GM18511 (cell line): ENCODE data around the gene SLC11A1.

Source experiments
- ATAC-seq: cut with Tn5 transposase; IDR thresholded peaks from one replicate; pipeline ENCODE4 v1.9.1; 2021; ENCODE audit warnings: mild to moderate bottlenecking, moderate library complexity; ENCODE audit not compliant: unreplicated experiment

The SLC11A1 gene

GRCh38 chr2:218403810-218404209 is 21.7 kb downstream of the SLC11A1 start:
- ATAC-seq, result no peak

- ATAC-seq, result no peak
These were observed 22.4 kb downstream of the SLC11A1 start for GRCh38 chr2:218404351-218405085.

DNA sequence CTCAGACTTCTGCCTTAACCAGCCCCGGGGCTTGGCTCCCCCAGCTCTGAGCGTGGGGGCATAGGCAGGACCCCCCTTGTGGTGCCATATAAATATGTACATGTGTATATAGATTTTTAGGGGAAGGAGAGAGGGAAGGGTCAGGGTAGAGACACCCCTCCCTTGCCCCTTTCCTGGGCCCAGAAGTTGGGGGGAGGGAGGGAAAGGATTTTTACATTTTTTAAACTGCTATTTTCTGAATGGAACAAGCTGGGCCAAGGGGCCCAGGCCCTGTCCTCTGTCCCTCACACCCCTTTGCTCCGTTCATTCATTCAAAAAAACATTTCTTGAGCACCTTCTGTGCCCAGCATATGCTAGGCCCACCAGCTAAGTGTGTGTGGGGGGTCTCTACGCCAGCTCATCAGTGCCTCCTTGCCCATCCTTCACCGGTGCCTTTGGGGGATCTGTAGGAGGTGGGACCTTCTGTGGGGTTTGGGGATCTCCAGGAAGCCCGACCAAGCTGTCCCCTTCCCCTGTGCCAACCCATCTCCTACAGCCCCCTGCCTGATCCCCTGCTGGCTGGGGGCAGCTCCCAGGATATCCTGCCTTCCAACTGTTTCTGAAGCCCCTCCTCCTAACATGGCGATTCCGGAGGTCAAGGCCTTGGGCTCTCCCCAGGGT is 23.1 kb downstream of the SLC11A1 start:
- ATAC-seq, result no peak

DNA sequence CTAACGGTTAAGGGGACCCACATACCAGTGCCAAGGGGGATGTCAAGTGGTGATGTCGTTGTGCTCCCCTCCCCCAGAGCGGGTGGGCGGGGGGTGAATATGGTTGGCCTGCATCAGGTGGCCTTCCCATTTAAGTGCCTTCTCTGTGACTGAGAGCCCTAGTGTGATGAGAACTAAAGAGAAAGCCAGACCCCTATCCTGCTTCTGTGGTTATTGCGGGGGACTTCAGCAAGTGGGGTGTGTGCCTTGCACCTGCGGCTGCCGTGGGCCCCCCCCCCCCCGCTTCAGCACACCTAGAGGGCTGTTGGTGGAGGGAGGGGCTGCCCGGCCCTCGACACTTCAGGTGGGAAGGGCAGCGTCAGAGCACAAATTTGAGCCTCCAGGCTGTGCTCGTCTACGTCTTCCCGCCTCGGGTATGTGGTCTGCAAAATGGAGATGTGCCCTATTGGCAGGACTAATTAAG is 23.7 kb downstream of the SLC11A1 start:
- ATAC-seq, result peak; percentile 31

GRCh38 chr2:218406209-218406948 is 24.3 kb downstream of the SLC11A1 start:
- peak; percentile 80 for ATAC-seq

- peak; percentile 9 for ATAC-seq
These were observed 25.0 kb downstream of the SLC11A1 start for GRCh38 chr2:218406949-218407618.

- ATAC-seq, result no peak
These were observed 25.6 kb downstream of the SLC11A1 start for GRCh38 chr2:218407717-218408116.

- no peak for ATAC-seq
These were observed 36.2 kb downstream of the SLC11A1 start for GRCh38 chr2:218418321-218418716.

DNA sequence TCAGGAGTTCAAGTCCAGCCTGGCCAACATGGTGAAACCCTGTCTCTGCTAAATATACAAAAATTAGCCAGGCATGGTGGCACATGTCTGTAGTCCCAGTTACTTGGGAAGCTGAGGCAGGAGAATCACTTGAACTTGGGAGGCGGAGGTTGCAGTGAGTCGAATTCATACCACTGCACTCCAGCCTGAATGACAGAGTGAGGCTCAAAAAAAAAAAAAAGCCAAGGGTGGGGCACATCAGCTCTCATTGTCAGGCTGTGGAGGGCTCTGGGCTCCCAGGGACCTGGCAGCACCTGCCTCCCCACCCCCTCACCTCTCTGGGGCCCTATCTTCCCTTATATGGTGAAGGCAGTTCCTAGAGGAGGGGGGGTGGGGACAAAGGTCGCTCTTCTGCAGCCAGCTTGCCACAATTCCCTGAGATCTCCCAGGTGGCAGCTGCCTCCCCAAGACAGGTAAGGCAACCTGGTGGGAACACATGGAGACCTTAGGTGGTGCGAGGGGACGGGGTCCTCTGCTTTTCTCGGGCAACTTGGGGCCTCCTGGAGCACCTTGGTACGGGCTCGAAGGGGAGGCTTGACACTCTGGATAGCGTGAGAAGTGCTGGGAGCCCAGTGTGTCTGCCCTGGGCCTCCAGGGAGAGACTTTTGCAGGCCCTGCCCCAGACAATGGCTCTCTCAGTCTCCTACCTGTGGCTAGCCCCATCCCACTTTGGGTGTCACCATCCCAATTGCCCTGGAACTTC is 36.8 kb downstream of the SLC11A1 start, which contains the start of gene VIL1:
Gene VIL1 (plus strand): TSS at position 407 of the 742 bp plus-strand sequence. CDS start 4,656 bp downstream, outside the sequence.
- no peak for ATAC-seq

- ATAC-seq, result no peak
These were observed 37.6 kb downstream of the SLC11A1 start for GRCh38 chr2:218419630-218420216.

DNA sequence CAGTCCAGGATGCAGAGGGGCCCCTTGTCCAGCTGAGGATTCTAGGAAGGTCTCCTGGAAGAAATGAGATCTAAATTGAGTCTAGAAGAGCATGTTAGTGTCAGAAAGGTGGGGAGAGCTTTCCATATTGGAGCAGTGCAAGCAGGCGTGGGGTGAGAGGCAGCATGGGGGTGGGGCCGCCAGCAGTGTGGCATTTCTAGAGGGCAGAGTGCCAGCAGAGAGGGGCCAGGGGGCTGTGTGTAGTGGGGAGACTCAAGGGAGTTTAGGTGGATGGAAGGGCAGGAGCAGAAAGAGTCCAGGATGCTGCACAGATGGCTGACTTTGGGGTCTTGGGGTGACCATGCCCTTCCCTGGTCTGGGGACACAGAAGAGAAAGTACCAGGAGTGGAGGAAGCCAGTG is 39.0 kb downstream of the SLC11A1 start:
- no peak for ATAC-seq

- no peak for ATAC-seq
These were observed 40.5 kb downstream of the SLC11A1 start for GRCh38 chr2:218422403-218423086.

DNA sequence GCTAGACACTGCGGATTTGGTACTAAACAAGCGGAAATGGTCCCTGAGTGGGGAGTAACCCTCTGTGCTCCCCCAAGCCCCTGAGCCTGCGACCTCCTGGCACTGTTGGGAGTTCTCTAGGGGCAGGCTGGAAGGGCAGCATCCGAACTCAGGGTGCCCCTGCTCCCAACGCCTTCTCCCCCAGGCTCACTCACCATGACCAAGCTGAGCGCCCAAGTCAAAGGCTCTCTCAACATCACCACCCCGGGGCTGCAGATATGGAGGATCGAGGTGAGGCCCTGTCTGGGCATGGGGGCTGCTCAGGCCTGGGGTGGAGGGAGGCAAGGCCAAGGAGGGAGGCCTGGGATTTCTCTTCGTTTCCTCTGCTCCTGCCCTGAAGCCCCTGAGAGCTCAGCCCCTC is 41.5 kb downstream of the SLC11A1 start:
- ATAC-seq, result no peak

- no peak for ATAC-seq
These were observed 43.5 kb downstream of the SLC11A1 start for GRCh38 chr2:218425531-218425930.

DNA sequence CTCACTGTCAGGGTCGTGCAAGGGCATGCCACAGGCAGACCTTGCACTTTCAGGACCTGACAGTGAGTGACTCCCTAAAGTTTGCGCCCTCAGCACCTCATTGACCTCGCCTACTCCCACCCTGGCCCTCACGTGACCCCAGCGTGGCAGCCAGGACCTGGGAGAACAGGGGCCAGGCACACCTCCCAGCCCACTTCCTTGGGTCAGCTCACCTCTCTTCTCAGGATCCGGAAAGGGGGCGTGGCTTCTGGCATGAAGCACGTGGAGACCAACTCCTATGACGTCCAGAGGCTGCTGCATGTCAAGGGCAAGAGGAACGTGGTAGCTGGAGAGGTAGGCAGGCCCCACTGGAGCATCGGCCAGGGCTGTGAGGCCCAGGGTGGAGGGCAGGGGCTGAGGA is 45.7 kb downstream of the SLC11A1 start:
- no peak for ATAC-seq

GRCh38 chr2:218428846-218429558 is 46.9 kb downstream of the SLC11A1 start:
- no peak for ATAC-seq

DNA sequence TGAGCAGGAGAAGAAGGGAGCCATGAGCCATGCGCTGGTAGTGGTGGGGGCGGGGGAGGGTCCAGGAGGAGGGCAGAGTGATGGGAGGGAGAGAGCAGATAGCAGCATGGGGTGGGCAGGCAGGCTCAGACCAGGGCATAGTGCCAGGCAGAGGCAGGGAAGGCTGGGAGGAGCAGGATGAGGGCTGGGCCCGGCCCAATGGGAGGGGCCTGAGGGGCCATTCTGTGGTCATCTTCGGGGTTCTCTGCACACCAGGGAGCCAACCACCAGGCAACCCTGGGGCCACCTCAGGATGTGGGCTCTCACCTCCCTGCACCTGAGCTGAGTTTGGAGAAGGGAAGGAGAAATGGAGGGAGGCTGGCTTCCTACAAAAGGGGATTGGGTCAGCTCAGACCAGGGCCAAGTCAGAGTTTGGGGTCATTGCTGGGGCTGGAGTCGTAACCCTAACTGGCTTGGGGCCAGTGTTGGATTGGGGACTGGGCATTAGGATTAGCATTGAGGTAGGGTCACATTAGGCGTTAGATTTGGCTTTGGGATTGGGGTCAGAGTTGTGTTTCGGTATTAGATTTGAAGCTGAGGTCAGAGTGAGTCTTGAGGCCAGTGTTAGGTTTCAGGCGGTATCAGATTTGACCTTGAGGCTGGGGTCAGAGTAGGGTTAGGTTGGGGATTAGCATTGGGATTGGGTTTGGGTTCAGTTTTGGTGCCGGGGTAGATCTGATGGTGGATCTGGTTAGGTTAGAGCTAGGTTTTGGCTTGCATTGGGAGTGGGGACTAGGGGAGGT is 48.0 kb downstream of the SLC11A1 start:
- no peak for ATAC-seq

DNA sequence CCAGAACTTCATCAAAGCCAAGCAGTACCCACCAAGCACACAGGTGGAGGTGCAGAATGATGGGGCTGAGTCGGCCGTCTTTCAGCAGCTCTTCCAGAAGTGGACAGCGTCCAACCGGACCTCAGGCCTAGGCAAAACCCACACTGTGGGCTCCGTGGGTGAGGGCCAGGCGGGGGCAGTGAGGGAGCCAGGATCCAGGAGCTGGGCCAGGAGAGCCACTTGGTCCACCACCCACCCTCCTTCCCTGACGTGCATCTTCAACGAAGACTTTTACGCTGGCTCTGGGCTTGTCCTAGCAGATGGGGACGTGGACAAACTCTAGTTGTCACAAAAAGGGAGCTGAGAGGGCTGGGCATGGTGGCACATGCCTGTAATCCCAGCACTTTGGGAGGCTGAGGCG is 48.6 kb downstream of the SLC11A1 start:
- ATAC-seq, result no peak
